ENCODE data around the gene CDH23.

DNA sequence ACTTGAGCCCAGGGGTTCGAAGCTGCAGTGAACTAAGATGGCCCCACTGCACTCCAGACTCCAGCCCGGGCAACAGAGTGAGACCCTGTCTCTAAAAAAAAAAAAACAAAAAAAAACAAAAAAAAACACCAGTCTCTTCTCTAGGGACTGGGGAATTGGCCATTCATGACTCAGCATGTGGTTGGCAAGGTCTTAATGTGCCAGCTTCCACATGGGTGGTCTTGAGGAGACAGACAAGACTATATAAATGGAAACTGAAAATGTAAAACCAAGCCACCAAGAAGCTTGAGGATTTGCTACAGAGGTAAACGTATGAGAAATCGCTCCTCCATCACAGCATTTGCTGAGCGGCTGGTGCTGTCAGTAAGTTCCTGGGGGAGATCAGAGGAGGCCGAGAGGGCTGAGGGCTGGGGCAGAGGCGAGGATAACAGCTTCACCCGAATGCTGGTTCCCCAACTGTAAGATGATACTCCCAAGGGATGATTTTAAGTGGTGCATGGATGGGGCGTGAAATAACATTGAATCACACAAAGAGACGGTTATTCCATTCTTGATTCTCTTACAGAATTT lies 194.1 kb downstream of the CDH23 start:
- TF ChIP-seq EP300 (IDR thresholded peaks at IDR 0.05) (no peak), POLR2A (IDR thresholded peaks at IDR 0.05) (no peak), POLR2AphosphoS5 (IDR thresholded peaks at IDR 0.05) (no peak)
- TF ChIP-seq, protein P1, sequence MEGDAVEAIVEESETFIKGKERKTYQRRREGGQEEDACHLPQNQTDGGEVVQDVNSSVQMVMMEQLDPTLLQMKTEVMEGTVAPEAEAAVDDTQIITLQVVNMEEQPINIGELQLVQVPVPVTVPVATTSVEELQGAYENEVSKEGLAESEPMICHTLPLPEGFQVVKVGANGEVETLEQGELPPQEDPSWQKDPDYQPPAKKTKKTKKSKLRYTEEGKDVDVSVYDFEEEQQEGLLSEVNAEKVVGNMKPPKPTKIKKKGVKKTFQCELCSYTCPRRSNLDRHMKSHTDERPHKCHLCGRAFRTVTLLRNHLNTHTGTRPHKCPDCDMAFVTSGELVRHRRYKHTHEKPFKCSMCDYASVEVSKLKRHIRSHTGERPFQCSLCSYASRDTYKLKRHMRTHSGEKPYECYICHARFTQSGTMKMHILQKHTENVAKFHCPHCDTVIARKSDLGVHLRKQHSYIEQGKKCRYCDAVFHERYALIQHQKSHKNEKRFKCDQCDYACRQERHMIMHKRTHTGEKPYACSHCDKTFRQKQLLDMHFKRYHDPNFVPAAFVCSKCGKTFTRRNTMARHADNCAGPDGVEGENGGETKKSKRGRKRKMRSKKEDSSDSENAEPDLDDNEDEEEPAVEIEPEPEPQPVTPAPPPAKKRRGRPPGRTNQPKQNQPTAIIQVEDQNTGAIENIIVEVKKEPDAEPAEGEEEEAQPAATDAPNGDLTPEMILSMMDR (IDR thresholded peaks at IDR 0.05): no peak

All from upper lobe of left lung (tissue), 4 donors.